NCI-H2081 (cell line): ENCODE measurements around the gene NTM.

Source experiments
- DNase-seq, 2 experiments: peaks; one replicate each; lab custom pipeline; 2025; lab: John Stamatoyannopoulos, UW

NTM gene

DNA sequence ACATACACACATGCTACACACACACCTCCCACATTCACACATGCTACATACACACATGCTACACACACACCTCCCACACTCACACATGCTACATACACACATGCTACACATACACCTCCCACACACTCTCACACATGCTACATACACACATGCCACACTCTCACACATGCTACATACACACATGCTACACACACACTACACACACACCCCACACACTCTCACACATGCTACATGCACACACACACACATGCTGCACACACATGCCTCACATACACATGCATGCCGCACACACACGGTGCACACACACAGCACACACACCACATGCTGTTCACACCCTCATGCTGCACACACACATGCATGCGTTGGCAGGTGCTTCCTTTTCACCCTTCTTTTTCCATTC, 495.4 kb downstream of the NTM start:
- DNase-seq: no peak

DNA sequence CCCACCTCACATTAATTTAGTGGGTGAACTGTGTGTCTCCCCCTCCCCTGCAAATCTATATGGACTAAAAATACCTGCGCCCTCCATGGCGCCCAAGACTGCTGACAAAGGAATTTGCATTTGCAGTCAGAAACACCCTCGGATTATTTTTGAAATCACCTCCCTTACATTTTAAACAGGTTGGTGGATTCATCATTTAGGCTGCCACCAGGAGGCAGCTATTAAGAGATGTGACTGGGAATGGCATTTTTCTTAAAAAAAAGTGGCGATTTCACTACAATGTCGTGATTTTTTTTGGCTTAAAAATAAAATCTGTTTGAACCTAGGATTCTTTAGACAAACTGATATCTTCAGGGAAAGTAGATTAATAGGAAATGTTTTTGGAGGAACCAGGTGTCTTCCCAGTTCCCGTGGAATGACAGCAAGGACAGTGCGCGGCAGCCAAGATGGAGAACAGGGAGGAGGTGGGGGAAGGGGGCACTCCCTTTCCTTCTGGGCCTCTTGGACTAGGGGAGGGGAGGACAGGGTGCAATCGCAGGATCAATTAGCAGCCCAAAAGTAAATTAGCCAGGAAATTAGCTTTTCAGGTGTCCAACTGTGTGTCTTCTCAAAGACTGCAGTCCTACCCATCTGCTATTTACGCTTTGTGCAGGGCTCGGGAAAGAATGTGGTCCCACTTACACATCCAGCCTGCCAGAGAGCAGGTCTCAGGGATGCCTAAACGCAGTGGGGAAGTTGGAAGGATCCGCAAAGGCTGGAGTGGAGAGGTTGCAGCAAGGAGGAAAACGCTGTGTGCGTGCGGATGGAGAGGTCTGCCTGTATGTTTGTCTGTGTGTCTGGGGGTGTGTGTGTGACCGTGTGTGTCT, 496.4 kb downstream of the NTM start:
- no peak for DNase-seq

DNA sequence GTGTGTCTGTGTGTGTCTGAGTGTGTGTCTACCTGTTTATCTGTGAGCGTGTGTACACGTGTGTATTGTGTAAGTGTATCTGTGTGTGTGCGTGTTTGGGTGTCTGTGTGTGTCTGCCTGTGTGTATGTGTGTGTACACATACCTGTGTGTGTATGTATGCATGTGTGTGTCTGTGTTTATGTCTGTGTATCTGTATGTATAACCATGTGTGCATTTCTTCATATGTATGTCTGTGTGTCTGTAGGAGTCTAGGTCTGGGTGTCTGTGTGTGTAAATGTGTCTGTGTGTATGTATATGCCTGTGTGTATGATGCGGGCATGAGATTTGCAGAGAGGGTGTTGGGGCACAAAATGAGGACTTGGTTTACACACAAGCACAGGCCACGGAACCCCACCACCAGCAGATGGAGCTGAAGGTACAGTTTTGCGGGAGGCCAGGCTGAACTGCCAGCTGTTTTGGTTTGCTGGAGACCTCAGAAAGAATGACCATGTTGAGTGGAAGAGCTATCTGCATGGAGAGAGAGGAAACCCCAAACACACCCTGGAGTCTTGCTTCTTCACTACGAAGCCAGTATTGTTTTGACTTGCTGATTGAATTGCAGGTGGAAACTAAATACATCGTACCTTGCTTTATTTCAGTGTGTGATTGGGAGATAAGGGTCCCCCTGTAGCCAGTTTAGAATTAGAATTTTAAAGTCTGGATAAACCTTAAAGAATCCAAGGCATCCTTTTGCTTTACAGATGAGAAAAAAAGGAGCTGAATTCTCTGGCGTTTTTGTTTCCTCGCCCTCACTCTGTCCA, 497.2 kb downstream of the NTM start:
- DNase-seq: peak; percentile 83 to 85

DNA sequence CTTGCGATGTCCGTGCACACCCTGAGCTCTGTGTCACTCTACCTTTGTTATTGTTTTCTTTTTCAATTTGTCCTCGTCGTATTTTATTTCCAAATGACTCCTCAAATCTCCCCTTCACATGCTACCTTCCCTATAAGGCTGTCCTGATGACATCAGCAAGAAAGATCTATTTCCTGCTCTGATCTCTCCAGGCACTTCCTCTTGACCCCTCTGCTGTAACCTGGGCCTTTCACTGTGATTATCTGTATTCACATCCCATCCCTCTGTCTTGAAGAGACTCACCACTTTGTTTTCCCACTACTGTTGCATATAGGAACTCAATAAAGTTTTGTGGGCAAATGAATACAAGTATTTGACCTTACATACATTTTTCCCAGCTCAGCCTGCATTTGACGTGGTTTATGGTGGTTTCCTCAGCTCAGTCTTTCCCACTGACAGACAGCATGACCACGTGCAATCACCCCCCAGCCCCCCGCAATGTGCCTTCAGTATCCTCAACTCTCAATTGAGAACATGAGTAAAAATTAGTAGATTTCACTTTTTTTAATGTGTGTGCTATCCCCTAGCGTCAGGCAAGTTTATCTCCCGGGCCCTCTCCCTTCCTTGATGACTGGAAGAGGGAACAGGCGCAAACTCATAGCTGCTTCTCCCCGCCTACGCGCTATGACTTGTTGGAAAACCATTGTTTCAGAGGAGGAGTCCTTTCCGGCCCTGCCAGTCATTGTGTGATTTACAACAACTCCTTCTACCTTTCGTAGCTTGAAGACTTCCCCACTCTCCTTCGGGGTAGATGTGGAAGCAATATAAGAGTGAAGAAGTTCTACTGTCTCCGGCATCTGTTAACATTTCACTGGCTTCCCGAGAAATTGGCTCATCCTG, 498.5 kb downstream of the NTM start:
- DNase-seq: no peak

DNA sequence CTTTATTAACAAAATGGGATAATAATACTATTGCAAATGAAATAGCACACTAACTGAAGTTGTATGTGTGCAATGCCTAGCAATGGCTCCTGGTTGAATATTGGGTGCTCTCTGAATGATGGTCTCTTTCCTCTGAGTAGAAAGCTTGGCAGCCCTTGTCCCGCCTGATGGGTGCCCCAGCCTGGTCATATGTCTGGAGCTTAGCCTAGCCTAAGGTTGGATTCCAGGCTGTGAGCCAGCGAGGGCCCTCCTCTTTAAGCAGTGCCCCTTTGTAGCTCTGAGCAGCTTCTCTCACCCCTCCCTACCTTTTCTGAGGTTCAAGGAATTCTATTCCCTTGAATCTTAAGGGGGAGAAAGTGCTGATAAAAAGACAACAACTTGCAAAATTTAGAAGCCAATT, 499.9 kb downstream of the NTM start:
- no peak for DNase-seq

DNA sequence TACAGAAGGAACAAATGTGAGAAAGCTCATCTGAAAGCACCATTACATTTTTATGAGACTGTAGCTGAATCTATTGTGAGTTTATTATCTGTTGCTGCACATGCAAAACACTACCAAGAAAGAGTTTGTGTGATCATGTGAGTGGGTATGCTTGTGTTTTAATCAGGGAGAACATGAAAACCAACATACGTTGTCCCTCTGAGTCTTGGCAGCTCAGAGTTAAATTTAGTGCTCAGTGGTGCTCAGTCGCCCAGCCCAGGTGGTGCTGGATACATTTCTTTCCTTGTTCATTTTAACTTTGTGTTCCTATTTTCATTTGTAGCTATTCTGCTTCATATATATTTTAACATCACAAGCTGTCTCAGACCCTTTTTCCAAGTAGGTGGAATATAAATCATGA, 500.6 kb downstream of the NTM start:
- no peak for DNase-seq

DNA sequence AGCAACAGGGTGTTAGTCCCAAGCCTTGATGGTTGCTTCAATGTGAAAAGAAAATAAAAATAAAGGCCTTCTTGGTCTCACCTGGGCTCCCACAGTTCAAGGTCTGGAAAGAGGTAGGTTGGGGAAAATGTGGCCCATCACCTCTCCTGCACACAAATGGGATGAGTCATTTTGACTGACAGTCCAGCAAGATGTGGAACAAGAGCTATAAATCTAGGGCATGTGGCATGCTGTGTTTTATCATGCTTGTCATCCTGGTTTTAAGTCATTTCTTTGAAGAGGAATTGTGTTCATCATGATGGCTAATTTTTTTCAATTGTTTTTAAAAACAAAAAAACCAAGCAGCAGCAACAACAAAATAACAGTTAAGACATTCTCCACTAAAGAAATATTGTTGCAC, 503.7 kb downstream of the NTM start:
- no peak for DNase-seq

DNA sequence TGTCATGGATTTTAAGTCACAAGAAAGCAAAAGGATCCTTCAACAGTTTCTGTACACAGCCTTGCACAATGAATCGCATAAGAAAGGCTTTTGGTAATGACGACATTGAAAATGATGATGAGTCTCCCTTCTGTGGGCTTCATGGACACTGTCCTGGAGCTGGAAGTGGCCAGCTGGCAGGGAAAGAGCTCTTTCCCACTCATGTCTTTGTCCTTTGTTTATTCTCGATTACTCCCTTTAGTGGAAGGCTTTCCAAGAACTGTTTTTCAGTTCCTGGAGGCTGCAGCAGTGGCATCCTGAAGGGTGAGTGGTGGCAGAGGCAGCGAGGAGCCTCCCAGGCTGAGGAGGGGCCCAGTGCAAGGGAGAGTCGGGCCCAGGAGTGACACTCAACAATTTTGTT, 505.2 kb downstream of the NTM start:
- DNase-seq: no peak

DNA sequence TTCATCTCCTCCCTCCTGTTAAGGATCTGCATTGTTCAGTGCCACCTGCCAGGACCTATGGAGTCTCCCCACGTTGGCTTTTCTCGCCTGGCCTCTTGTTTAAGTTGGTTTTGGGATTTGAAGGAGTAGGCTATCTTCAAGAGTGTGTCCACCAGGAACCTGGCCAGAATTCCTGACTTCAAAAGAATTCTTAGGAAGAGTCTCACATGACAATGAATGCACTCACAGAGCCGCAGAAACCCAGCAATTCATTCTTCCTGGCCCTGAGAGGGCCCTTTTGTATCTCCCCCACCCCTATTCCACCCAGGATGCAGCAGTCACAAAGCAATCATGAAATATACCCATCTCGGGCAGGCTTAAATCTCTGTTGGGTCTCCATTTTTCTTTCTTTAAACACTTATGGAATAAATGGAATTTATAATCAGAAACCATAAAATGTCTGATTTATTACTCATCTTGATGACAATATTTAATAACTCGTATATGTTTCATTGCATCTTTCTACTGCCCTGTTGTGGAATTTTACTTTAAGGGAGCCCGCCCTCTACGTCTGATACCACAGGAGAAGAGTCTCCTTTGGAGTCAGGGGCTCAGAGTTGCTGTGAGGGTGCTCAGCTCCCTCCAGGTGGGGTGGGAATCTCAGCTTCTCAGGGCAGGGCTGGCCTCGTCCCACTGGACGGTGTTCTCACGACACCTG, 507.0 kb downstream of the NTM start:
- no peak for DNase-seq

DNA sequence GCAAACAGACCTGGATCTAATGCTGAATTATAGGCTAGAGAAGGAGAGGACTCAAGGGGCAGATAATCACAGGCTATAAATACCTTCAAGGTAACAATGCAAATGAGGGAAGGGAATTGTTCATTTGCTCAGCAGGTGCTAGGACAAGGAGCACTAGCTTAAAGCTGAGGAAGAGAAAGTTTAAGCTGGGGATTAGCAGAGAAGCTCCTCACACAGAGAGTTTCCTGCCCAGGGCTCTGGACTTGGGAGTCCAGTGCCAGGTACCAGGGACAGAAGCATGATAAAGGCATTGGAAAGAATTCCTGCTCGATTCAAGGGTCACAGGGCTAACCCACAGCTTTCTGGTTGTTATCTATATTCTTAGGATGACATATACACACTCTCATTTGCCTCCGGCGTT, 509.9 kb downstream of the NTM start:
- no peak for DNase-seq

DNA sequence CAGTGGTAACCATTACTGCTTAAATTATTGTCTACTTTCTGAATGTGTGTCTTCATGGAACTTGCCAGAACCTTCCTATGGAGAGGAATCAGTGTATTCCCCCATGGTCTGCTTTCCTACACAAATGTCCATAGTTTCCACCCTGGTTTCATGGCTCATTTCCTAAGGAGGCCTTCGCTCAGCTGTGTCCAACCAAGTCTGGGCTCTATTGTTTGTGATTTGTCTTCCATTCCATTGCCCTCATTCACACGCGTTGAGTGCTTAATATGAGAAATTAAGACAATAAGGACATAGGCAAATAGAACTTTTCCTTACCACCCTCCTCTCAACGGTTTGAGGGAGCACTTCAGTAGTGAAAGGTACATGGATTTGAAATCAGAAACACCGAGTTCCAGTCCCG, 510.6 kb downstream of the NTM start:
- no peak for DNase-seq

DNA sequence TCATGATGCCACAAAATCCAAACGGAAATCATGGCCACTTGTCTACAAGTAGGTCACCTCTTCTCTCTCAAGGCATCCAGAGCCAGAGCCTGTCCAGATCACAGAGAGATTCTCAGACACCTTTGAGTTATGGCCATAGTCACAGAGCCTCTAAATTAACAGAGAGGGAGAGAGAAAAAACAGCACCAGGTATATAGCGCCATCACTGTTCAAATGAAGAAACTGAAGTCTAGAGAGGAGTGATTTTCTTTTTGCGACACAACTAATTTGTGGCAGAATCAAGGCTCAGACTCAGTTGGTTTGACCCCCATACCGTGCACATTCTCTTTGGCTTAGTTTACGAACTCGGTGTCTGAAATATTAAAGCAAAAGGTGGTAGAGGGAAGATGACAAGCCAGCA, 512.9 kb downstream of the NTM start:
- no peak for DNase-seq

DNA sequence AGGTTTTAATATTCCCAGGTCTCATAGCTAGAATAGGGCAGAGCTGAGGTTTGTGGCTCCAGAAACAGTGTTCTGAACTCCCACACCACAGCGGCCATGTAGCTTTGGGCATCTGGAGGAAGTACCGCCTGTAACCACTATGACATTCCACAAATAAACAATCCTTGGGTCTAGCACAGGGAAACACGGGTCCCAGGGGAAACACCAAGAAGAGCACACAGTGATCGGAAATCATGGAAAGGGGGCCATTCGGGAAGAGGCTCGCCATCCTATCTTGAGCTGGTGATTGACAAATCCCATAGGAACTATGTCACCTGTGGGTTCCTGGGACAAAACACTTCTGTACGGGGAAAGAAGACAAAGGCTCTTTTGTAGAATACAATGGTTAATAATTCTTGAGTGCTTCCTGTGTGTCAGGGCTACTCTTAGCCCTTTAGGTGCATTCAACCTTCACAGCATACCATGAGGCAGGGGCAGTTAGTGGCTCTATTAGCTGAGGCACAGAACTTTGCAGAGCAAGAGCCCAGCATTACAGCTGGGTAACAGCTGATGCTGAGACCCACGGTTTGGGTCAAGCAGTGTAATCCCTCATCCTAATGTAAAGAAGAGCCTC, 514.2 kb downstream of the NTM start:
- DNase-seq: peak in 1 of 2 experiments; percentile 24

DNA sequence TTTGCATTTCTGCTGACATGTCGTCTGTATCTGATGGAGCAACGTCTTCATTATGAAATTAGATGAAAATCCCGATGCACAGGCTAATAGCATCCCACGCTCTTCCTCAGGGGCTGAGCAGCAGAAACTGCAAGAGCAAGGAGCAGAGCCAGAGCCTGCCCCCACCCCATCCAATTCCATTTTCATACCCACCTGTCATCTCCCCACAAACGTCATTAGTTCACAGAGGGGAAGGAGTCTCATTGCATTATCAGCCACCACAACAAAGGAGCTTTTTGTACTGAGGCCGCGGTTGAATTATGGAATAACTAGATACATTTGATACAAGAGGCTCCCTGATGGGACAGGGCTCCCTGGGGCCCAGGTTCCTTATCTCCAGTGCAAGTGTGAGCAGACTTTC, 515.0 kb downstream of the NTM start:
- DNase-seq: no peak

DNA sequence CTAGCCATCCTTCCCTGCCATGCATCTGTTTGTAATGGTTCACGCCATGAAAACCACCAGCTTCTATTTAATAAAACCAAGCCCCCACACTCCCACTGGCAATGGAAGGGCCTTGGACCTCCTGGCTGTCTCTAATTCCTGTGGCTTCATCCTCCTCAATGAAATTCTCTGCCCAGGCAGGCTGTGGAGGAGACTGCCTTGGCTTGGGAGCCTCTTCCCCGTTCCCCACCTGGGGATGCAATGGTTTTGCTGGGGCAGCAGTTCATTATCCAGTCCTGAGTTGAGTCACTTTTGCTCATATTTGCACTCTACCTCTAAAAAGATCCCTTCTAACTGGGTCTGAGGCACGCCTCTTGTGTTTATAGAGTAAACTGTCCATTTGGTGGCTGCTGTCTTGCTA, 515.8 kb downstream of the NTM start:
- DNase-seq: no peak

DNA sequence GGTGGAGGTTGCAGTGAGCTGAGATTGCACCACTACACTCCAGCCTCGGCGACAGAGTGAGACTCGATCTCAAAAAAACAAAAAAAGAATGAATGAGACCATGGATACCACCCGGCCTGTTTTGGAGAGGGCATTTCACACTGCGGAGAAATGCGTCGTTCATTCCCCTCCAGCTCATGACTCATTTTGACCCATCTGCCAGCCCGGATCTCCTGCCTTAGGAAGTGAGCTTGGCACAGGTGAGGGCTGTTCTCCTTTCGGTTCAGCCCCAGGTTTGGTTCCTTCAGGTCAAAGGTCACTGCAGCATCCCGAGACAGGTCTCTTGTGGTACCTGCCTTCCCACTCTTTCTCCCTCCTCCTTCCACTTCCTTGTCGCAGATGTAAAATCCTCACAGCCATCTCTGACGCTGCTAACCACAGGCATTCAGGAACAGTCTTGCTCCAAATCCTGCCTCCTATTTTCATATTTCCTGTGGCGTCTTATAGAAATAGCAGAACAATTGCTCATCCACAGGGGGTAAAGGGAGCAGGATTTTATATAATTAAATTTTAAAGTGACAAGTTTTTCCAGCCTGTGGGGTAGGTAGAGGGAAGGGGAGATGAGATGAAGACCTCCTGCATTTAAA, 517.9 kb downstream of the NTM start:
- peak in 1 of 2 experiments; percentile 36 for DNase-seq

DNA sequence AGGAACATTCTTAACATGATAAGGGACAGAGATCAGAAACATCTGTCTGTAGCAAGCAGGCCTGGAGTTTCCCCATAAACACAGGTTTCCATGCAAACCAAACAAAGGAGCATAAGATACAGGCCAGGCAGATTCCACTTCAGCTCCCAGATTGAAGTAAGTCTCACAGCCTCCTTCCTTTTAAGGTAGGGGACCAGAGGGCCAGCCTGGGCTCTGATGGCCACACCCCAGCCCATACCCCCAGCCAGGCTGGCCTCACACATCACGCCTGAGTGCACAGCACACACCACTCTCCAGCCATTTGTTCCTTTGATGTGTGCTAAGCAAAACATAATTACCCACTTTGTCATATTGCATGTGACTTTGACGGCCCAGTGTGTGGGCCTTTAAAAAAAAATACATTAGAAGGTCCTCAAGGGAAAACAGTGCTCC, 518.7 kb downstream of the NTM start:
- DNase-seq: peak; percentile 79 to 90

DNA sequence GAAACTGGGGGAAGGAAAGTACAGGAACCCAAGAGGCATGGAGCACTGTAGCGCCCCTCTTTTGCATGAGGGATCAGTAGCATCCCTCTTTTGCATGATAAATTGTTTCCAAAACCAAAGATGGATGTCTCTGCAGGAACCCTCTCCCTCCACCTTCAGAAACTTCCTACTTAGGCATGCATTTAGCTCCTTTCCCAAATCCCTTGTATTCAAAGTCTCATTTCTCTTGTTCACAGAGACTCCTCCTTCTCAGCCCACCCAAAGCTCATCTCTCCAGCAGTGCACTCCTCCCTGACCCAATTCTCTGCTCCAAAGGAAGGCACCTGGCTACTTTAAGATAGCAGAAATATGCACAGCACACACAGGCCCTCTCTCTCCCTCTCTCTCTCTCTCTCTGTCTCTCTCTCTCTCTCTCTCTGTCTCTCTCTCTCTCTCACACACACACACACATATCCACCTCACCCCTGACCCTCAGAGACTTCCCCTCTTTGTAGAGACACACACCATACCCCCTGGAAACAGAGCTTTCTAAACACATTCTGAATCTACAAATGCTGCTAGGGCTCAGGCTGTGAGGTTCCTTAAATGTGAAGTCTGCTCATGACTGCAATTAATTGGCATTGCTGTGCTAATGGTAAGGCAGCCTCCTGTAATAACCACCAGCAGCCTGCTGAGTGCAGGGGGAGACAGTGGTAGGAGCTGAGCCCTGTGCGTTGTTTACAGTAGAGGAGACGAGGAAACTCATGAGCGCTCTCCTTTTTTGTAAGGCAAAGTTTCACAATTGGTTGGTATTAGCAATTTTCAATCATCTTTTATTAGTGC, 519.6 kb downstream of the NTM start:
- no peak for DNase-seq

DNA sequence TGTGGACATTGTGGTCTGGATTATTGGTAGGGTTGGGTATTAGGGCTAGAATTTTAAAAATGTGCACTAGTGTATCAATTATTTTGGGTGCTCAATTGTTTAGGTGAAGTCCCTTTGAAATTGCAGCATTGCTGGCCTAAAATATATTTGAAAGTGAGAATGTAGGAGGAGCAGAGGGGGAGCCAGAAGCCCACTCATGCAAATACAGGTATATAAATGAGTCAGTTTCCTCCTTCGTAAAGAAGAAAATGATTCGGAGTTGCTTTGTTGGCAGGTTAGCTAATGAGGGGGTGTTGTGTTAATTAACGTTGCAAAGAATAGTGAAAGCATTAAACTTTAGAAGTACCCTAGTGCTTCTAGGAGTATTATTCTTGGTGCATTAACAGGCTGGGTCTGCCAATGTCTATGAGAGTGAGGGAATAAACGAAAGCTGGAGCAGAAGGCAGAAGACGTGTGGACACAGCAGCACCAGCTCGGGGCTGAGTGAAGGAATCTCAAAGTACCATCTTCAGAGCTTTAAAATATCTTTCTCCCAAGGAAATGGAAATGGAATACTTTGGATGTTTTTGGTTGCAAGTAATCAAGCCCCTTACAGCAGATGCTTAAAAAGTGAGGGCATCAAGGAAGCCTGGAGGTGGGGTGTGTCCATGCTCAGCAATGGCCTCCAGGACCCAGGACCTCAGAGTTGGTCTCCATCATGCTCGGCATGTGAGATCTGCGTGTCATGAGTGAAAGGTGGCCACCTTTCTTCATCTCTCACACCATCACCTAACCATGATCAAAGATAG, 522.9 kb downstream of the NTM start:
- DNase-seq: no peak
